PC-3 (cell line): Measurements from ENCODE around the gene SLC35F3. TPM values are rescaled to one million over a fixed set of nuclear protein-coding genes. Genes with fewer than 3 reads are reported as not detected.
A peak's percentile ranks its signal among the peaks of the same experiment; 100 is the strongest.

ENCODE experiments used
- ATAC-seq: fragments of 200-7000 bp; cut with Tn5 transposase; 2 replicates; pipeline ENCODE4 v1.9.1; 2020; ENCODE audit warnings: mild to moderate bottlenecking, moderate library complexity
- BruUV-seq: library from RNA; stranded (reverse); fragments of 400-500 nt; replicated peaks from 2 replicates; lab custom pipeline; 2021; lab: Mats Ljungman, UMichigan
- CTCF ChIA-PET: fragments of 300-600 bp; sonication (Branson Sonifier 250); formaldehyde crosslinking; loops from one replicate; lab custom pipeline; 2022; ENCODE audit warnings: antibody characterized with exemption; lab: Charles Lee
- POLR2A ChIA-PET: fragments of 300-600 bp; sonication (Branson Sonifier 250); formaldehyde crosslinking; loops from one replicate; lab custom pipeline; 2022; ENCODE audit warnings: antibody characterized with exemption; ENCODE audit not compliant: unreplicated experiment; lab: Charles Lee
- DNase-seq: peaks from one replicate; pipeline ENCODE4 v3.0.0-alpha.2; 2015
- H2AFZ ChIP-seq: fragments of 300-600 bp; sonication (generic); 2 replicates; pipeline ENCODE4 v1.6.0; 2016; ENCODE audit warnings: antibody characterized with exemption, low read length
- H3F3A ChIP-seq: fragments of 300-600 bp; sonication (generic); one replicate; pipeline ENCODE4 v1.6.0; 2017; ENCODE audit warnings: antibody characterized with exemption, low read length, control low read depth, mild to moderate bottlenecking; ENCODE audit not compliant: unreplicated experiment
- H3K27ac ChIP-seq: fragments of 300-600 bp; sonication (generic); 2 replicates; pipeline ENCODE4 v1.5.1; 2016; ENCODE audit warnings: mild to moderate bottlenecking, low read length
- H3K27me3 ChIP-seq: fragments of 300-600 bp; sonication (generic); 2 replicates; pipeline ENCODE4 v1.6.1; 2016; ENCODE audit warnings: low read length, mixed read lengths
- H3K36me3 ChIP-seq: fragments of 300-600 bp; sonication (generic); 2 replicates; pipeline ENCODE4 v1.6.1; 2016; ENCODE audit warnings: low read depth, mixed run types, low read length, mixed read lengths
- H3K4me1 ChIP-seq: fragments of 300-600 bp; sonication (generic); 2 replicates; pipeline ENCODE4 v1.5.1; 2016; ENCODE audit warnings: low read length; ENCODE audit not compliant: insufficient read depth
- H3K4me2 ChIP-seq: fragments of 300-600 bp; sonication (generic); 2 replicates; pipeline ENCODE4 v1.6.0; 2016; ENCODE audit warnings: low read length
- H3K4me3 ChIP-seq: fragments of 300-600 bp; sonication (generic); 2 replicates; pipeline ENCODE4 v1.5.1; 2016; ENCODE audit warnings: mild to moderate bottlenecking, low read length, mixed read lengths
- H3K79me2 ChIP-seq: fragments of 300-600 bp; sonication (generic); 2 replicates; pipeline ENCODE4 v1.6.1; 2017; ENCODE audit warnings: low read length, mixed read lengths
- H3K9ac ChIP-seq: fragments of 300-600 bp; sonication (generic); 2 replicates; pipeline ENCODE4 v1.6.0; 2016; ENCODE audit warnings: mild to moderate bottlenecking, low read length
- H3K9me2 ChIP-seq: fragments of 300-600 bp; sonication (generic); replicated peaks from 2 replicates; pipeline ENCODE4 v1.6.1; 2016; ENCODE audit warnings: mixed run types, low read length, mixed read lengths
- H3K9me3 ChIP-seq: fragments of 300-600 bp; sonication (generic); 2 replicates; pipeline ENCODE4 v1.6.1; 2016; ENCODE audit warnings: low read length, mixed read lengths
- H4K20me1 ChIP-seq: fragments of 300-600 bp; sonication (generic); 2 replicates; pipeline ENCODE4 v1.6.1; 2016; ENCODE audit warnings: low read length, mixed read lengths
- CTCF ChIP-seq: fragments of 300-600 bp; sonication (generic); conservative IDR thresholded peaks from 2 replicates; pipeline ENCODE4 v1.5.1; 2017; ENCODE audit warnings: antibody characterized with exemption, low read depth, mild to moderate bottlenecking, low read length
- EZH2 ChIP-seq: fragments of 300-600 bp; sonication (generic); IDR thresholded peaks from one replicate; pipeline ENCODE4 v1.6.1; 2017; ENCODE audit warnings: antibody characterized with exemption, mild to moderate bottlenecking, low read length; ENCODE audit not compliant: unreplicated experiment
- EZH2phosphoT487 ChIP-seq: fragments of 300-600 bp; sonication (generic); IDR thresholded peaks from 2 replicates; pipeline ENCODE4 v1.6.1; 2018; ENCODE audit warnings: mild to moderate bottlenecking, antibody characterized with exemption, low read length, borderline replicate concordance
- intact Hi-C: fragments of 100-400 bp; cut with micrococcal nuclease; formaldehyde crosslinking; loops from 2 replicates; pipeline ENCODE4 v1.9.0; 2023
- total RNA-seq: library from RNA; depleted of rRNA; stranded (reverse); fragments of >200 nt; gene quantifications from 2 replicates; pipeline ENCODE4 v1.2.3, GENCODE V29; 2014

The SLC35F3 gene
- total RNA-seq, 1 experiment from 2014 or later: 17.7 TPM

GRCh38 chr1:234270581-234271242 is 366.2 kb downstream of the SLC35F3 start:
- peak; percentile 68 for DNase-seq
- POLR2A ChIA-PET: no interaction called here
- intact Hi-C loops: no loop called here

DNA sequence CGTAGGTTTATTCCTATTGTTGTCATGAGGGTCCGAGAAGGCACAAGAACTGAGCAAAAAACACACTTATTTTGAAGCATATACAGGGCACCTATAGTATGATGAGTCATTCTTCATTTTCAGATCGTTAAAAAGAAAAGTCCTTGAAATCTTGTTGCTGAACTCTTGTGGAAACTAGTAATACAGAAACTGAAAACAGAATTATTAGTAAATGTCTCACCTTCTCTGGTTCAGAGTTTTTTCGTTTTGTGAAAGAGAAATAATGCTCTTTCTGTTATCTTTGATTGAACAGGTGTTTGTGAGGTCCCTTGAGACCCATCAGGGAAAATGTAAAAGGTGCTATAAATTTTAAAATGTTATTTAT is 366.7 kb downstream of the SLC35F3 start:
- TF ChIP-seq CTCF (no peak), EZH2phosphoT487 (no peak), EZH2 (no peak)
- H3K27me3 ChIP-seq: no peaks in the 10 kb centered on the region
- no peak overlapping the region for H3K4me3 ChIP-seq
- no peak overlapping the region for H3K27ac ChIP-seq
- POLR2A ChIA-PET: no interaction called here
- intact Hi-C loops: no loop called here
- no peaks in the 10 kb centered on the region for H4K20me1 ChIP-seq
- no peak overlapping the region for H2AFZ ChIP-seq
- no peaks in the 10 kb centered on the region for H3K9me3 ChIP-seq
- H3K9ac ChIP-seq: no peak overlapping the region
- DNase-seq (no peak), ATAC-seq (no peak)
- no TSS peak for BruUV-seq
- no peaks in the 10 kb centered on the region for H3K9me2 ChIP-seq
- no peaks in the 10 kb centered on the region for H3K79me2 ChIP-seq
- H3F3A ChIP-seq: no peaks in the 10 kb centered on the region
- H3K36me3 ChIP-seq: no peaks in the 10 kb centered on the region
- H3K4me1 ChIP-seq: peaks cover 11% of the 10 kb centered on the region
- CTCF ChIA-PET: no interaction called here
- H3K4me2 ChIP-seq: peak overlapping the region; percentile 18

More at GRCh38 chr1:234270581-234271242, 366.2 kb downstream of the SLC35F3 start:
- CTCF ChIA-PET: no interaction called here
- Histone ChIP-seq H2AFZ (no peak overlapping the region), H3K4me1 (peaks cover 11% of the 10 kb centered on the region), H3K9ac (no peak overlapping the region), H3K79me2 (no peaks in the 10 kb centered on the region), H4K20me1 (no peaks in the 10 kb centered on the region), H3K9me3 (no peaks in the 10 kb centered on the region), H3K9me2 (no peaks in the 10 kb centered on the region), H3K27me3 (no peaks in the 10 kb centered on the region), H3K4me2 (peak overlapping the region; percentile 18), H3K36me3 (no peaks in the 10 kb centered on the region), H3K27ac (no peak overlapping the region), H3K4me3 (no peak overlapping the region), H3F3A (no peaks in the 10 kb centered on the region)
- no peak for TF ChIP-seq EZH2
- TF ChIP-seq EZH2phosphoT487: no peak
- no peak for TF ChIP-seq CTCF
- ATAC-seq: peak; percentile 76
- BruUV-seq: no TSS peak

DNA sequence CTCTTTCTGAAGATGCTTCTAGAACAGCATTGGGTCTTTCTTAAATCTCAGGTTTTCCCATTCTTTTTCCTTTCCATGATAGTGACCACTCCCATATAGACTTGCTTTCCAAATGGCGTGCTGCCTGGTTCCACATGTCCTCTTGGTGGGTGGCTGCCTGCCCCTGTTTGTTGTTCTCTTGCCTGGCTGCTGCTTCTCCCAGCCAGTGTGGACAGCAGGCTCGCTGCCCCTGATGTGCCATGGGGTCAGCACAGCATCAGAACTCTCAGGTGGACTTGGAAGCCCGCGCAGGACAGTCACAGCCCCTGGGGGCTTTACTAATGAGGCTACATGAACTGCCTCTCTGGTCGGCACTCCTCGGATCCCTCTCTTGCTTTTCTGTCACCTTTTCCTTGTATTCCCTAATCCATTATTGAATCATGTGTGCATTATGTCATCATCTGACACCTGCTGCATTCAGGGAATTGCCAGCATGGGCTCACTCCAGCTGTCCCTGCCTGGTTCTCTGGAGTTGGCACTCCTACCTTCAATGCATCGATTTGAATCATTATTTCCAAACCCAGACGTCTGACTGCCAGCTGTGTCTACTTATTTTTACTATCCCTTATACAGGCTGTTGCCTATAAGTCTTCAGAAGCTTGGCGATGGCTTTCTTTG is 368.3 kb downstream of the SLC35F3 start:
- H3K27ac ChIP-seq: no peak overlapping the region

More for the DNA sequence above, 368.3 kb downstream of the SLC35F3 start:
- H3K27me3 ChIP-seq: no peaks in the 10 kb centered on the region
- no TSS peak for BruUV-seq
- no peaks in the 10 kb centered on the region for H3K9me3 ChIP-seq
- POLR2A ChIA-PET: no interaction called here
- DNase-seq (no peak), ATAC-seq (no peak)
- no peaks in the 10 kb centered on the region for H3K9me2 ChIP-seq
- CTCF ChIA-PET: no interaction called here
- no peak overlapping the region for H3K4me2 ChIP-seq
- H4K20me1 ChIP-seq: no peaks in the 10 kb centered on the region
- no peak for TF ChIP-seq CTCF
- no peak for TF ChIP-seq EZH2phosphoT487
- TF ChIP-seq EZH2: no peak
- H3K4me3 ChIP-seq: no peak overlapping the region
- H3K9ac ChIP-seq: no peak overlapping the region
- intact Hi-C loops: no loop called here
- no peaks in the 10 kb centered on the region for H3K79me2 ChIP-seq
- no peak overlapping the region for H2AFZ ChIP-seq
- peaks cover 11% of the 10 kb centered on the region for H3K4me1 ChIP-seq
- H3F3A ChIP-seq: no peaks in the 10 kb centered on the region
- H3K36me3 ChIP-seq: no peaks in the 10 kb centered on the region
